K562 (cell line): ENCODE measurements around the gene RALGAPA2. TPM values are rescaled to one million over a fixed set of nuclear protein-coding genes. Genes with fewer than 3 reads are reported as not detected.
A peak's percentile ranks its signal among the peaks of the same experiment; 100 is the strongest.

Experiments used
- ATAC-seq: fragments of 200-7000 bp; cut with Tn5 transposase; 3 replicates; pipeline ENCODE4 v1.9.1; 2020; ENCODE audit warnings: moderate library complexity
- BruUV-seq: library from RNA; stranded (reverse); fragments of 400-500 nt; replicated peaks from 2 replicates; lab custom pipeline; 2021; lab: Mats Ljungman, UMichigan
- CTCF ChIA-PET: fragments of 300-600 bp; formaldehyde crosslinking; extraction: SDS; loops from one replicate; lab custom pipeline; 2021; ENCODE audit warnings: low intra/inter-chr PET ratio; lab: Yijun Ruan, JAX
- POLR2A ChIA-PET: fragments of 300-600, 350-650 bp; sonication (Branson Sonifier 250); formaldehyde crosslinking; extraction: SDS; loops from one replicate; lab custom pipeline; 2021; ENCODE audit warnings: antibody characterized with exemption, inconsistent platforms; lab: Yijun Ruan, JAX
- DNase-seq, 4 experiments: peaks; one replicate each; pipeline versions ENCODE4 v3.0.0 to v3.0.0-alpha.2; 2011 to 2018; ENCODE audit warnings: low spot score in 3 of 4, mixed read lengths in 3 of 4; ENCODE audit errors: extremely low read depth in 1 of 4
- FAIRE-seq: peaks from 2 replicates; lab custom pipeline; 2011; peaks lifted over from hg19 to GRCh38; lab: Jason Lieb, UNC
- H2AFZ ChIP-seq: 2 replicates; pipeline ENCODE4 v1.6.0; 2011; ENCODE audit warnings: low read depth, low read length, control low read depth, inconsistent platforms
- H3K27ac ChIP-seq: fragments of 200-600 bp; 3 replicates; pipeline ENCODE4 v1.8.0; 2011; ENCODE audit warnings: low read depth, mild to moderate bottlenecking, control low read depth, inconsistent platforms, low read length, moderate library complexity, mixed read lengths; ENCODE audit errors: extremely low read depth
- H3K27me3 ChIP-seq, 2 experiments: fragments of 300-600 bp in 1 of 2; 2 replicates in 1 of 2; 3 replicates in 1 of 2; pipeline versions ENCODE4 v1.6.0 to v1.8.0; 2011; ENCODE audit warnings: inconsistent platforms in 2 of 2, low read length in 2 of 2, mild to moderate bottlenecking in 1 of 2, mixed read lengths in 1 of 2, moderate library complexity in 1 of 2; ENCODE audit not compliant: control insufficient read depth in 2 of 2, insufficient read depth in 2 of 2
- H3K36me3 ChIP-seq: fragments of 300-600 bp; 3 replicates; pipeline ENCODE4 v1.8.0; 2011; ENCODE audit warnings: mild to moderate bottlenecking, low read length, inconsistent platforms; ENCODE audit not compliant: control insufficient read depth, insufficient read depth
- H3K4me1 ChIP-seq, 2 experiments: fragments of 200-600 bp in 1 of 2; replicated peaks in 1 of 2; 2 replicates in 1 of 2; 3 replicates in 1 of 2; pipeline versions ENCODE4 v1.5.1 to v1.8.0; 2011; ENCODE audit warnings: inconsistent platforms in 2 of 2, low read length in 2 of 2, mild to moderate bottlenecking in 1 of 2, mixed read lengths in 1 of 2, moderate library complexity in 1 of 2; ENCODE audit not compliant: control insufficient read depth in 2 of 2, insufficient read depth in 2 of 2
- H3K4me2 ChIP-seq: 2 replicates; pipeline ENCODE4 v1.6.1; 2011; ENCODE audit warnings: low read length, control low read depth, inconsistent platforms, mixed read lengths; ENCODE audit not compliant: insufficient read depth
- H3K4me3 ChIP-seq: fragments of 200-600 bp; sonication (generic), shearing (Covaris generic); 2 replicates; pipeline ENCODE4 v1.5.1; 2016; ENCODE audit warnings: control low read depth, inconsistent platforms
- H3K79me2 ChIP-seq: fragments of 200-600 bp; 3 replicates; pipeline ENCODE4 v1.8.0; 2011; ENCODE audit warnings: low read length, inconsistent platforms; ENCODE audit not compliant: control insufficient read depth, insufficient read depth
- H3K9ac ChIP-seq, 2 experiments: 2 replicates each; pipeline versions ENCODE4 v1.6.0 to v1.6.1; 2011; ENCODE audit warnings: low read depth in 2 of 2, low read length in 2 of 2, control low read depth in 1 of 2, inconsistent platforms in 1 of 2, mild to moderate bottlenecking in 1 of 2, mixed read lengths in 1 of 2; ENCODE audit not compliant: insufficient read depth in 1 of 2
- H3K9me1 ChIP-seq: one replicate; pipeline ENCODE4 v1.6.0; 2011; ENCODE audit warnings: inconsistent platforms, mild to moderate bottlenecking, low read length, moderate library complexity; ENCODE audit not compliant: control insufficient read depth, insufficient read depth
- H3K9me3 ChIP-seq: replicated peaks from 2 replicates; pipeline ENCODE4 v1.5.1; 2011; ENCODE audit warnings: low read depth, low read length, inconsistent platforms; ENCODE audit not compliant: control insufficient read depth, insufficient read depth
- H4K20me1 ChIP-seq: replicated peaks from 2 replicates; pipeline ENCODE4 v1.6.1; 2011; ENCODE audit warnings: low read length, inconsistent platforms, mixed read lengths; ENCODE audit not compliant: control insufficient read depth, insufficient read depth
- NELFE ChIP-seq: IDR thresholded peaks from 2 replicates; pipeline ENCODE4 v1.6.1; 2011; ENCODE audit warnings: mild to moderate bottlenecking; ENCODE audit not compliant: insufficient read depth, insufficient read length
- PURB ChIP-seq: sonication (generic); formaldehyde crosslinking; IDR thresholded peaks from 2 replicates; pipeline ENCODE4 v1.9.0; 2021; ENCODE audit warnings: low read depth, mild to moderate bottlenecking, missing genetic modification reagents
- ZNF146 ChIP-seq: IDR thresholded peaks from one replicate; pipeline ENCODE4 v1.6.1; 2018; ENCODE audit warnings: missing compliant biosample characterization; ENCODE audit not compliant: unreplicated experiment
- WGBS: fragments of 100-300 bp; shearing (Covaris generic); methylation state at CpG from one replicate; pipeline ENCODE4 v1.1.6; 2016; ENCODE audit warnings: low coverage, mixed read lengths; ENCODE audit not compliant: insufficient coverage; ENCODE audit errors: missing lambda C conversion rate; 5-methylcytosine and 5-hydroxymethylcytosine counted together
- in situ Hi-C: fragments of 300-500 bp; cut with MboI; formaldehyde crosslinking; loops from 4 replicates; pipeline ENCODE4 v1.15.0; 2018; ENCODE audit warnings: inconsistent platforms, mixed read lengths
- intact Hi-C: fragments of 100-400 bp; cut with micrococcal nuclease; formaldehyde crosslinking; loops from 2 replicates; pipeline ENCODE4 v1.14.2; 2022
- polyA plus RNA-seq, 8 experiments: library from polyadenylated mRNA; depleted of rRNA in 4 of 8; stranded (reverse) in 5 of 8; unstranded in 3 of 8; fragments of >200 nt; fragmentation: Nextera tagmentation in 2 of 8; fragmentation: Illumina TruSeq in 1 of 8; extraction: Ambion mirVana in 2 of 8; extraction: Trizol in 1 of 8; gene quantifications; 2 replicates each; pipeline versions ENCODE4 v1.2.1 to v1.2.3, GENCODE V29; 2011 to 2014; ENCODE audit warnings: inconsistent platforms in 1 of 8, missing spikeins in 1 of 8
- total RNA-seq, 7 experiments: library from RNA; depleted of rRNA in 6 of 7; stranded (reverse); fragments of >200 nt in 6 of 7; fragmentation: Illumina TruSeq in 2 of 7; extraction: Trizol in 2 of 7; gene quantifications; 2 replicates each; pipeline versions ENCODE4 v1.2.1 to v1.2.3, GENCODE V29; 2011 to 2021; ENCODE audit warnings: low replicate concordance in 1 of 7
- TF ChIP-seq, protein P1 (sequence below): sonication (generic); formaldehyde crosslinking; IDR thresholded peaks from 2 replicates; pipeline ENCODE4 v1.8.0; 2022; ENCODE audit warnings: mild to moderate bottlenecking, missing genetic modification reagents

RALGAPA2 gene
- total and polyA plus RNA-seq, 9 of the 15 experiments (the other 6 are each of a cell fraction or from before 2014, with no cell fraction given) = 0.35 to 2.7 (median 1.4) TPM

DNA sequence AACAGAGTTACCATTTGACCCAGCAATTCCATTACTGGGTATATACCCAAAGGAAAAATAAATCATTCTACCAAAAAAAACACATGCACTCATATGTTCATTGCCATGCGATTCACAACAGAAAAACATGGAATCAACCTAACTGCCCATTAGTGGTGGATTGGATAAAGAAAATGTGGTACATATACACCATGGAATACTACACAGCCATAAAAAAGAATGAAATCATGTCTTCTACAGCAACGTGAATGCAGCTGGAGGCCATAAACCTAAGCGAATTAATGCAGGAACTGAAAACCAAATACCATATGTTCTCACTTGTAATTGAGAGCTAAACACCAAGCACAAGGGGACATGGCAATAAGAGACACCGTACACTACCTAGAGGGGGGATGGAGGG is 12.5 kb downstream of the RALGAPA2 start:
- in situ Hi-C loops = no loop called here
- no peak for FAIRE-seq

DNA sequence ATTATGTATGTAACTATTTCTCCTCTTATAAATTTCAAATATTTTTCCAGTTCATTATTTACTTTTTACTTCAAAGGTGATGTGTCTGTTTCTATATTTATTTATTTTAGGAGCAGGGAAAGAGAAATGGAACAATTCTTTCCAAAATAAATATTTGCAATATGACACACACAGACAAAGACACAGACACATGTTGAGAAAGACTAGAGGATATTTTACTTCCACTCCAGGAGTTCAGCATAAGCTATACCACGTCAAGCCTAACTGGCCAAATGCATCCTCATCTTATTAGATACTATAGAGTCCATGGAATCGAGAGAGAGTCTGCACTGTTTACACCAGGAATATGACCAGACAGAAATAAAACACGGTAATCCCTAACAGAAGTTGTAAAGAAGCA is 13.3 kb downstream of the RALGAPA2 start:
- Histone ChIP-seq H3K27me3 (no peaks in the 10 kb centered on the region), H3K9ac (no peak overlapping the region), H3K4me1 (no peaks in the 10 kb centered on the region), H3K4me3 (no peak overlapping the region), H3K4me2 (no peak overlapping the region), H3K79me2 (no peaks in the 10 kb centered on the region), H2AFZ (no peak overlapping the region), H3K36me3 (no peaks in the 10 kb centered on the region), H3K9me3 (no peaks in the 10 kb centered on the region), H3K27ac (no peak overlapping the region), H3K9me1 (no peaks in the 10 kb centered on the region), H4K20me1 (no peaks in the 10 kb centered on the region)
- POLR2A ChIA-PET = no interaction called here
- no TSS peak for BruUV-seq
- 0% methylated on average over 3 of the region's 3 CpGs for WGBS
- ATAC-seq (no peak), FAIRE-seq (no peak), DNase-seq (no peak)
- in situ Hi-C loops = no loop called here
- intact Hi-C loops = no loop called here
- CTCF ChIA-PET = no interaction called here
- no peak for TF ChIP-seq PURB (CRISPR knock-in tag)
- TF ChIP-seq, protein P1, sequence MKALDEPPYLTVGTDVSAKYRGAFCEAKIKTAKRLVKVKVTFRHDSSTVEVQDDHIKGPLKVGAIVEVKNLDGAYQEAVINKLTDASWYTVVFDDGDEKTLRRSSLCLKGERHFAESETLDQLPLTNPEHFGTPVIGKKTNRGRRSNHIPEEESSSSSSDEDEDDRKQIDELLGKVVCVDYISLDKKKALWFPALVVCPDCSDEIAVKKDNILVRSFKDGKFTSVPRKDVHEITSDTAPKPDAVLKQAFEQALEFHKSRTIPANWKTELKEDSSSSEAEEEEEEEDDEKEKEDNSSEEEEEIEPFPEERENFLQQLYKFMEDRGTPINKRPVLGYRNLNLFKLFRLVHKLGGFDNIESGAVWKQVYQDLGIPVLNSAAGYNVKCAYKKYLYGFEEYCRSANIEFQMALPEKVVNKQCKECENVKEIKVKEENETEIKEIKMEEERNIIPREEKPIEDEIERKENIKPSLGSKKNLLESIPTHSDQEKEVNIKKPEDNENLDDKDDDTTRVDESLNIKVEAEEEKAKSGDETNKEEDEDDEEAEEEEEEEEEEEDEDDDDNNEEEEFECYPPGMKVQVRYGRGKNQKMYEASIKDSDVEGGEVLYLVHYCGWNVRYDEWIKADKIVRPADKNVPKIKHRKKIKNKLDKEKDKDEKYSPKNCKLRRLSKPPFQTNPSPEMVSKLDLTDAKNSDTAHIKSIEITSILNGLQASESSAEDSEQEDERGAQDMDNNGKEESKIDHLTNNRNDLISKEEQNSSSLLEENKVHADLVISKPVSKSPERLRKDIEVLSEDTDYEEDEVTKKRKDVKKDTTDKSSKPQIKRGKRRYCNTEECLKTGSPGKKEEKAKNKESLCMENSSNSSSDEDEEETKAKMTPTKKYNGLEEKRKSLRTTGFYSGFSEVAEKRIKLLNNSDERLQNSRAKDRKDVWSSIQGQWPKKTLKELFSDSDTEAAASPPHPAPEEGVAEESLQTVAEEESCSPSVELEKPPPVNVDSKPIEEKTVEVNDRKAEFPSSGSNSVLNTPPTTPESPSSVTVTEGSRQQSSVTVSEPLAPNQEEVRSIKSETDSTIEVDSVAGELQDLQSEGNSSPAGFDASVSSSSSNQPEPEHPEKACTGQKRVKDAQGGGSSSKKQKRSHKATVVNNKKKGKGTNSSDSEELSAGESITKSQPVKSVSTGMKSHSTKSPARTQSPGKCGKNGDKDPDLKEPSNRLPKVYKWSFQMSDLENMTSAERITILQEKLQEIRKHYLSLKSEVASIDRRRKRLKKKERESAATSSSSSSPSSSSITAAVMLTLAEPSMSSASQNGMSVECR (CRISPR knock-in tag) = no peak

More for the DNA sequence above, 12.5 kb downstream of the RALGAPA2 start:
- no peaks in the 10 kb centered on the region for H4K20me1 ChIP-seq
- H3K9me3 ChIP-seq = no peaks in the 10 kb centered on the region
- H3K27ac ChIP-seq = no peak overlapping the region
- no peak overlapping the region for H3K9ac ChIP-seq
- H3K4me3 ChIP-seq = no peak overlapping the region
- no TSS peak for BruUV-seq
- ChIA-PET POLR2A (no interaction called here), CTCF (no interaction called here)
- ATAC-seq (no peak), DNase-seq (no peak)
- H3K36me3 ChIP-seq = no peaks in the 10 kb centered on the region
- no peaks in the 10 kb centered on the region for H3K9me1 ChIP-seq
- H3K27me3 ChIP-seq = peaks cover 0 to 4% of the 10 kb centered on the region in 2 experiments; a peak in 1 of 5 replicates
- H3K79me2 ChIP-seq = no peaks in the 10 kb centered on the region
- WGBS = 17% methylated on average over 4 of the region's 4 CpGs
- no peak overlapping the region for H2AFZ ChIP-seq
- H3K4me1 ChIP-seq = no peaks in the 10 kb centered on the region
- intact Hi-C loops = no loop called here
- no peak overlapping the region for H3K4me2 ChIP-seq
- TF ChIP-seq NELFE (no peak), ZNF146 (CRISPR knock-in tag) (peak; percentile 32)
